ENCODE data around the gene KIAA0232.

GRCh38 chr4:6771229-6771671 lies 11.3 kb upstream of the KIAA0232 start:
- TF ChIP-seq ZNF8 (CRISPR knock-in tag; IDR thresholded peaks at IDR 0.05) (no peak), RARB (CRISPR knock-in tag; IDR thresholded peaks at IDR 0.05) (no peak), BACH2 (CRISPR knock-in tag; IDR thresholded peaks at IDR 0.05; ENCODE audit: borderline replicate concordance) (no peak), SNAI2 (CRISPR knock-in tag; IDR thresholded peaks at IDR 0.05) (no peak), TOX (CRISPR knock-in tag; IDR thresholded peaks at IDR 0.05; ENCODE audit: borderline replicate concordance) (no peak), ARNTL (CRISPR knock-in tag; IDR thresholded peaks at IDR 0.05; ENCODE audit: borderline replicate concordance, low read depth) (no peak), ESRRG (CRISPR knock-in tag; IDR thresholded peaks at IDR 0.05) (no peak), TSHZ2 (CRISPR knock-in tag; IDR thresholded peaks at IDR 0.05) (no peak), PATZ1 (CRISPR knock-in tag; IDR thresholded peaks at IDR 0.05; ENCODE audit: borderline replicate concordance) (no peak), PPARA (CRISPR knock-in tag; IDR thresholded peaks at IDR 0.05; ENCODE audit: borderline replicate concordance) (no peak)
- TF ChIP-seq, protein P1, sequence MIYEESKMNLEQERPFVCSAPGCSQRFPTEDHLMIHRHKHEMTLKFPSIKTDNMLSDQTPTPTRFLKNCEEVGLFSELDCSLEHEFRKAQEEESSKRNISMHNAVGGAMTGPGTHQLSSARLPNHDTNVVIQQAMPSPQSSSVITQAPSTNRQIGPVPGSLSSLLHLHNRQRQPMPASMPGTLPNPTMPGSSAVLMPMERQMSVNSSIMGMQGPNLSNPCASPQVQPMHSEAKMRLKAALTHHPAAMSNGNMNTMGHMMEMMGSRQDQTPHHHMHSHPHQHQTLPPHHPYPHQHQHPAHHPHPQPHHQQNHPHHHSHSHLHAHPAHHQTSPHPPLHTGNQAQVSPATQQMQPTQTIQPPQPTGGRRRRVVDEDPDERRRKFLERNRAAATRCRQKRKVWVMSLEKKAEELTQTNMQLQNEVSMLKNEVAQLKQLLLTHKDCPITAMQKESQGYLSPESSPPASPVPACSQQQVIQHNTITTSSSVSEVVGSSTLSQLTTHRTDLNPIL (CRISPR knock-in tag; IDR thresholded peaks at IDR 0.05; ENCODE audit: low read depth) = no peak

All from SK-N-SH treated with all-trans-retinoic acid at 6 μM for 48 hours (cell line).